Adipose tissue (tissue), 3 donors: Measurements from ENCODE around the gene SDHB. TPM values are rescaled to one million over a fixed set of nuclear protein-coding genes. Genes with fewer than 3 reads are reported as not detected.
A peak's percentile ranks its signal among the peaks of the same experiment; 100 is the strongest.

Experiments used
- H3K27ac ChIP-seq: one replicate; pipeline ENCODE4 v1.5.1; 2013; ENCODE audit warnings: low read depth, low read length
- WGBS, 3 donors: extraction: QIAGEN DNeasy Blood & Tissue Kit; methylation state at CpG; one replicate each; pipeline ENCODE4 v1.1.7; 2013; 5-methylcytosine and 5-hydroxymethylcytosine counted together
- polyA plus RNA-seq, 3 donors: library from polyadenylated mRNA; stranded (reverse); fragments of 200-250 nt; gene quantifications; one replicate each; pipeline ENCODE4 v1.2.3, GENCODE V29; 2013
- donor health status: healthy with polysubstance abuse.
- donor health status: Bipolar disorder and iron deficiency.
- donor health status: healthy.

SDHB gene
- polyA plus RNA-seq: 100 to 1,000 TPM in 2 of 3 donors, 10 to 100 TPM in 1; 79.6 to 164 (median 122) TPM

DNA sequence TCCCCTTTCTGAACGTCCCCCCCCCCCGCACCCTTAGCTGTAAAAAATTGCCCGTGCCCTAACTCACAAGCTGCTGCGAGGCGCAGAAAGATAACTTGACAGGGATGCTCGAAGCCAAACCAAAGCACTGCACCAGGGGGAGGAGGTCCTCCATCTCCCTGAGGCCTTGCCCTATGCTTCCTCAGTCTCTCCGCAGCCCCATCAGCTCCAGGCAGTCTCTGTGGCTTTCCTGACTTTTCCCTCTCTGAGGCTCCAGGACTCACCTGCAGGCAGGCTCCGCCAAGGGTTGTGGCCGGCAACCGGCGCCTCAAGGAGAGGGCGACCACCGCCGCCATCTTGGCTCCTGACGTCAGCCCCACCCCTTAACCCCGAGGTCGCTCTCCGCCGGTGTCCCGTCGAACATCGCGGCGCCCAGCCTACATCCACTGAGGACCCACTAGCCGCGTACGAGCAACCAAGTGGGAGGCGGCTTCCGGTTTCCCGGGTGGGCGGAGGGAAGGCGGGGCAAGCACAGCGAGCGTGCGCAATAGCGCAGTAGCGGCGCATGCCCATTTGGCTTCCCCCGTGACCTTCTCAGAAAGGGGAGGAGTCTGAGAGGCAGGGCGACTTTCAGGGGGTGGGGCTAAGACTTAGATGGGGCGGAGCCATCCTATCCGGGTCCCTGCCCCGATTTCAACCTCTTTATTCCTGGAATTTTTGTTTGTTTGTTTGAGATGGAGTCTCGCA lies at the start of gene SDHB:
Gene SDHB, minus strand, starts transcription at position 348 of the 726 bp plus-strand sequence. Its CDS starts 13 bp downstream, at position 335.
- peak within 1 kb of the TSS; percentile 57 for H3K27ac ChIP-seq
- WGBS, 3 donors: 0% methylated on average over 44 of the region's 44 CpGs

DNA sequence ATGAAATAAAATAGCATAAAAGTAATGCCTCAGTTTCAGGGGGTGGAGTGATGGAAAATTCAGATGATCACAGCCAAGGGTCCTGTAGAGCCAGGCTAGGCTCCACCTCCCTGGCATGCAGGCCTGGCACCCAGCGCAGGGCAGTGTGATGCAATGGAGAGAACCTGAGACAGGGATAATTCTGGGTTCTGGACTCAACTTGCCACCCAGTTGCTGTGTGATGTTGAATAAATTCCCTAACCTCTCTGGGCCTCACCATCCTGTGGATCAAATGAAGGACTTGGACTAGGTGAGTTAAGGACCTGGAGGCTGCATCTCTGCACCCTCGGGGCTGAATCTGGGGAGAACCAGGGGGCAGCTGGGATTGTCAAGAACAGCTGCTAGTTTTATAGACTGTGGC lies 48.4 kb upstream of the SDHB start:
- H3K27ac ChIP-seq: no peak overlapping the region
- WGBS, 3 donors: 79 to 91% (median 80%) methylated on average over 2 of the region's 2 CpGs

DNA sequence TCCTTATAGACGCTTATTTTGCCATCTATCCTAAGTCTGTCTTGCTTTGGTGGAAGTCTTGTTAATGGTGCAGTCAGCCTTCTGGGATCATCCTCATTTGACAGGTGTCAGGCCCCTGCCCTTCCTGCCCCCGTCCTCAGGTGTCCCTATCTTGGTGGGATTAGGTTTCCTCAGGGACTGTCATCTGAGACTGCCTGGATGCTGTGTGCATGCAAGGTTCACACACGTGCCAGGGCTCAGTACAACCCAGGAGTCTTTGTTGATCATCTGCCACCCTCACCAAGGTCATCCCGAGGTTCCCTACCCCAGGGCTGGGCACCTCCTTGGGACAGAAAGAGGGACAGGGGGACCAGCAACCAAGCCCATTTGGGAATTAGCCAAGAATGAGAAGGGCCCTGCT lies 47.4 kb upstream of the SDHB start:
- no peak overlapping the region for H3K27ac ChIP-seq

DNA sequence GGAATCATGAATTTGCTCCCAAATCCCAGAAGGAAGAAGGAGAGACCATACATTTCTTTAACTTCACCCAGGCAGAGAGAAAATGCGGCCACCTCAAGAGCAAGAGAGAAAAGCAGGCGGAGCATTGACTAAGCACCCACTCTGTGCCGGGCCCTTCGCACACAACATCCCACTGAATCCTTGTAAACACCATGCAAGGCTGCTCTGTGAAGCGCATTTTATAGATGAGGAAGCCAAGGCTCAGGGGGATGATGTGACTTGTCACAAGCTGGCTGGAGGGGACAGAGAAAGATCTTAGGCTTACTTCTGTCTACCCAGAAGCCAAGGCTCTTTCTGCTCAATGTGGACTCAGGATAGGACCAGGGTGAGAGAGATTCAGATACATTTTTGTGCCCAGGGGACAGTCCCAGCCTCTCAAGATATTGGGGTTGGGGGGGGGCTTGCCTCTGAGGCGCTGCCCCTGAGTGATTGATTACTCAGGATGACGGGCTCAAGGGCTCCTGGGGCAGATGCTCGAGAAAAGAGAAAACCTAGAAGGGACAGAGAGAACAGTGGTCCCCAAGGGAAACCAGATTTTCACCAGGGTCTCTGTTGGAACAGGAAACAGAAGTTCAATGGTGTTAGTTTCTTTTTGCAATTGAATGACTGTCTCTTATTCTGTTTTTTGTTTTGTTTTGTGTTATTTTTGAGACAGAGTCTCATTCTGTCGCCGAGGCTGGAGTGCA lies 45.9 kb upstream of the SDHB start:
- H3K27ac ChIP-seq: no peak overlapping the region
- WGBS, 3 donors: 65 to 86% (median 67%) methylated on average over 10 of the region's 10 CpGs

More for the DNA sequence above, 47.4 kb upstream of the SDHB start:
- WGBS, 3 donors: 63 to 73% (median 71%) methylated on average over 4 of the region's 4 CpGs

DNA sequence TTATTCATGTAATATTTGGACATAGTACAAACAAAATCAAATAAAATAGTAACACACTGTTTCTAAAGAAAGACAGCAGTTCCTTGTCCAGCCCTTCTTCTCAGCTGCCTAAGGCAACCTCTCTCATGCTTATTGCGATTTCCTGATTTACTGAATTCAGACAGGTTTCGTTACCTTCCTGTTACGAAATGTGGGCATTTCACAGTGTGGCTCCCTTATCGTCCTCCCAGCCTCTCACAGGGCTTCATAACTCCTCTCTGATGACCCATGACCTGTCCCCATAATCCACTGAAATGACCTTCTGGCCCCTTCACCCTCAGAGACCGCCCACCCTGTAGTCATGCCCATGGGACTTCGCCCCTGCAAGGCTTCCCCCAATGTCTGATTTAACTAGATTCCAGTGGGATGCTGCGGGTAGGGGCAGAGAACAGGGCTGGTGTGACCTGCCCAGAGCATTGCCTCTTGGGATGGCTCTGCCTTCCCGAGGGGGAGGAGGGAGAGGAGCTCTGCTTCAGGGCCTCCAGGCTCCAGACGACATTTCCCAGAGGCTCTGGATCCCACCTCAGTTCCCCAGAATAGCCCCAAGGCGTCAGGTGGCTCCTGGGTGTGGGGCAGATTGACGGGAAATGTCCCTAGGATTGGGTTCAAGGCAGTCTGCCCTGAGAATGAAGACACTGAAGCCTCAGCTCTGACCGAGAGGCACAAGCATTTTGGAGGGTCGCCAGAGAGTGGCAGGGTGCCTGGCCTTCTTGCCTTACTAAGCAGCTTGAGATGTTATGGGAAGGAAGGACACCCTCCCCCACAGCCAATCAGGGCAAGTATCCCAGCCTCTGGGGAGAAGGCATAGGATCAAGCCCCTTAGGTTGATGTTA lies 44.9 kb upstream of the SDHB start:
- H3K27ac ChIP-seq: no peak overlapping the region
- 50 to 73% (median 50%) methylated on average over 13 of the region's 13 CpGs for whole genome bisulfite sequencing, 3 donors

DNA sequence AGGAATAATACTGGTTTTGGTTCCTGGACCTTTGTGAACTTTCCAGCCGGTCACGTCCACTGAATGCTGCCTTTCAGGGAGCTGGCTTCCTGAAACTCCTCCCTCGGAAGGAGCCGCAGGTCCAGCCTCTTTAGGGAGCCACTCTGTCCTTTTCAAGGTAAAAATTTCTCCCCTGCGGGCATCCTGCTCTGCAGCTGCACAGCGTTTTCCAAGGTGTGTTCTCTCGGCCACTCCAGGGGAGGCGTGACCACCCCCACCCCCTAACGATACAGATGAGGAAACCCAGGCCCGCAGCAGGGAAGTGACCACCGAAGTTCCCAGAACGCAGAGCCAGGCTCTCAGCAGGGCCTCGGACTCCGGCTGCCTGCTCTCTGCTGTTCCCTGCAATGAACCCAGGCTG lies 44.0 kb upstream of the SDHB start:
- 26 to 62% (median 40%) methylated on average over 14 of the region's 14 CpGs for WGBS, 3 donors
- H3K27ac ChIP-seq: no peak overlapping the region

DNA sequence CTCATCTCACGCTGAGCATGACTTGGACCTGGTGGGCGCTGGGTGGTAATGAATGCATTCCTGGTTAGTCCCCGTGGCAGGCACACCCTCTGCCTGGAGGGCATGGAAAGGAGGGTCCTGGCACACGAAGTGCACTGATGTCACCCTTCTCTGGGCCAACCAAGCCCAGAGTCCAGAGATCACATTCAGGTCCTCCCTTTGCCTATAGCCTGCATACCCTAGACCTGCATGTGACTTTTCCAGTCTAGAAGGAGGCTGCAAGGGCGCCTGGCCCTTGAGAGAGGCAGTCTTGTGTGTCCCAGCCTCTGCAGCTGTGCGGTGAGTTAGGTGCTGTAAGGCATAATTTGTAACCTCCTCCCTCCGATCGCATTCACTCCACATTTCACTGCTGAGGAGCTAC lies 43.3 kb upstream of the SDHB start:
- no peak overlapping the region for H3K27ac ChIP-seq
- WGBS, 3 donors: 71 to 84% (median 82%) methylated on average over 8 of the region's 8 CpGs

DNA sequence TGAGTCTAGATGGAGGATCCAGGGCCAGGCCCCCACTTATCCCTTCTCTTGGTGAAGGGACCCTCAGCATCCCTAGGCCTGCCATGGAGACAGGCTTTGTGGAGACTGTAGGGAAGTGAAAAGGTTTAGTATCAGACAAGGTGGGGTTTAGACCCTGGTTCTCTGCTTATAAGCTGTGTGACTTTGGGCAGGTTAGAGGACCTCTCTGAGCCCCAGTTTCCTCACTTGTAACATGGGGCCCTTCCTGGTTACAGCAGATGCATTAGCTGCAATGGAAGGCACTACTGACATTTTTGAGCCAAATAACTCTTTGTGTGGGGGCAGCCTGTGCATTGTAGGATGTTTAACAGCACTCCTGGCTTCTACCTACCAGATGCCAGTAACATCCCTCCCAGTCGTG lies 42.8 kb upstream of the SDHB start:
- H3K27ac ChIP-seq: no peak overlapping the region

DNA sequence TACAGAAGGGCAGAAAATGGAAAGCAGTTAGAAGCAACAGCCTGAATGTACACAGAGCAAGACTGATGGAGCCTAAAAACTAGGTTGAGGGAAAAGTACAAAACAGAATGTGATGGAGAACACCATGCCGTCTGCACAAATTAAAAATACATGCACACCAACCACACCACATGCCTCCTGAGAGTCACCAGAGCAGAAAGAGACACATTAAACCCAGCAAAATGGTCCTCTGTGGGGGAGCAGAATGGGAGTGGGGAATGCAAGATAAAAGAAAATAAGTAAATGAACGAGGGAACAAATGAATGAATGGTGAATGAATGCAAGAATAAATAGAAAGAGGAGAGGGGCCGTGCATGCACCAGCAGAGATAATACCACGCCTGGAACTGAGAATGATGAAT lies 41.3 kb upstream of the SDHB start:
- 36 to 72% (median 53%) methylated on average over 4 of the region's 4 CpGs for WGBS, 3 donors

More for the DNA sequence above, 42.8 kb upstream of the SDHB start:
- 0 to 62% (median 37%) methylated on average over 1 of the region's 1 CpG for WGBS, 3 donors

DNA sequence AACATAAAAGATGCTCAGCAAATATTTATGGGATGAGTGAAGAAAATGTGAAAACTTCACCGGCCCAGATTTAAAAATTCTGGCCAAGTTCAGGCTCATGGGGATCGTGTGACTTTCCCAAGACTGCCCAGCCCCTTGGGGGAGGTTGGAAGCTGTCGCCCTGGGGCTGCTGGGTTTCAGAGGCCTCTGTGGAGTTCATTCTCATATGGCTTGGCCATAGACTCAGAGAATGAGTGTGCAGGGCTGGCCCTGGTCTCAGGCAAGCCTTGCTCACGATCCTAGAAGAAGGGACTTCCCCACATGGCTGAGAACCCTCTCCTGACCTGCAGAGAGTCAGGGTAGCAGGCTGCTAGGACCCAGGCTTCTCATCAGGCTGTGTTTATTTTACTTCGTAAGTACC lies 40.8 kb upstream of the SDHB start:
- no peak overlapping the region for H3K27ac ChIP-seq
- WGBS, 3 donors: 56 to 80% (median 67%) methylated on average over 5 of the region's 5 CpGs

More for the DNA sequence above, 41.3 kb upstream of the SDHB start:
- no peak overlapping the region for H3K27ac ChIP-seq

DNA sequence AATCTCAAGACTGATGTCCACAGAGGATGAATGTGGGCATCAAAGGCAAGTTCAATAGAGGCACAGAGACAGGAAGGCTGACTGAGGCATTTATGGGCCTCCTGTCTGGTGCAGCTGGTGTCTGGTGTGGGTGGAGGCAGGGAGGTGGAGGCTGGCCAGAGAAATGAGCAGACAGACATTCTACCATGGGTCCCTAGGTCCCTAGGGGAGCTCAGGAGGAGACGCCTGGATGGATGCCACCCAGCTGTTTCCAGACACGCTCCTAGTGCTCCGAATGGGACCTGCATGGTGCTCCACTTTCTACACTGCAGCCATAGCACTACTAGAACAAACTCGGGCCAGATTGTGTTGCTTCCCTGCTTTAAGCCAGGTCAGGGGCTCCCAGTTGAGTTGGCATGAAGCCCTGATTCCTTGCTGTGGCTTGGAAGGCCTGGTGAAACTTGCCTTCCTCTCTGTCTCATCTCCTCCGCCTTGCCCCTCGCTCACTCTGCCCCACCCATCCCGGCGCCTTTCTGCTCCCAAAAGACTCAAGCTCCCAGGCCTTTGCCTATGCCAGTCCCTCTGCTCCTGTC lies 40.1 kb upstream of the SDHB start:
- 83 to 93% (median 85%) methylated on average over 8 of the region's 8 CpGs for WGBS, 3 donors
- no peak overlapping the region for H3K27ac ChIP-seq

DNA sequence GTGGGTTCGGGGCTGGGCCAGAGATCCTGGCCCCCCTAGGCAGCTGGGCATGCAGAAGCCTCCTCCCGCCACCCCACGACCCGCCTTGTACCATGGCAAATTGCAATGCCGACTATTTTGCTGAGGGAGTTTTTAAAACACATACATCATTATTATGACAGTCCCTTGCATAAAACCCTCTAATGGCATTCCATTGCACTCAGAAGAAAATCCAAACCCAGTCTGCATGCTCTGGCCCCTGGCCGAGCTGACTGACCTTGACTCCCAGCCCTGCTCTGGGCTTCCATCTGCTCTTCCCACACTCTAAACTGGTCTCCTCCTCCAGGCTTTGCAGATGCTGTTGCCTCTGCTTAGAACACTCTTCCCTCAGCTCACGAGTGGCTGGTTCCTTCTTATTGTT lies 37.4 kb upstream of the SDHB start:
- 63 to 73% (median 66%) methylated on average over 7 of the region's 7 CpGs for WGBS, 3 donors
- H3K27ac ChIP-seq: no peak overlapping the region

DNA sequence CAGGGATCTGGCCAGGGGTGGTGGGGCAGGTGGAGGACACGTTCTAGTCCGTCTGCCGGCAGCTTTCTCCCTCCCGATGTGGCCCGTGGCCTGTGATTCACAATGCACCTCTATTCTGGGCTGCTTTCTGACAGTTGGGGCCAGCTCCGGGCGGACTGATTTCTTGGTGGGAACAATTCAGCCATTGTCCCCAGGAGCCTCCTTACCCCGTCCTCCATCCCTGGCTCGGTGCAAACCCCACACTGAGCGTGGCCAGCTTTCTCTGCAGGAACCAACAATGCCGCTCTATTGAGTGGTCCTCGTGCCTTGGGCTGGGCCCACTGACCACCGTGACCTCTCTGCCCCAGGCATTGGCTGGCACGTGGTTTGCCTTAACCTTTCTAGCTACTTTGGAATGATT lies 35.7 kb upstream of the SDHB start:
- WGBS, 3 donors: 68 to 86% (median 85%) methylated on average over 14 of the region's 14 CpGs
- H3K27ac ChIP-seq: no peak overlapping the region

DNA sequence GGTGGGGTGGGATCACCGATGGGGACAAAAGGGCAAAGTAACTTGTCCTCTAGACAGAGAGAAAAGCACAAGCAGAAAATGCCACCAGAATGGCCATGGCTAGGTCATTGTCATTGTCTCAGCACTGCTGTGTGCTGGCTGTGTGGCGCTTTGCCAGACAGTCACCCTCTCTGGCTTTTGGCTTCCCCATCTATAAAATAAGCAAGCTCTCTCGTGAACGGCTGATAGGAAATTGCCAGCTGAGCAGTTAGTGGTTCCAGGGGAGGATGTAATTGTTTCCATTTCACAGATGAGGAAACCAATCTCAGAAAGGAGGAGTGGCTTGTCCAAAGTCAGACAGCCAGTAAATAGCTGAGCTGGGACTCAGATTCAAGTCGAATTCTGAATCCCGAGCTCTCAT lies 32.9 kb upstream of the SDHB start:
- no peak overlapping the region for H3K27ac ChIP-seq
- WGBS, 3 donors: 58 to 72% (median 68%) methylated on average over 6 of the region's 6 CpGs

DNA sequence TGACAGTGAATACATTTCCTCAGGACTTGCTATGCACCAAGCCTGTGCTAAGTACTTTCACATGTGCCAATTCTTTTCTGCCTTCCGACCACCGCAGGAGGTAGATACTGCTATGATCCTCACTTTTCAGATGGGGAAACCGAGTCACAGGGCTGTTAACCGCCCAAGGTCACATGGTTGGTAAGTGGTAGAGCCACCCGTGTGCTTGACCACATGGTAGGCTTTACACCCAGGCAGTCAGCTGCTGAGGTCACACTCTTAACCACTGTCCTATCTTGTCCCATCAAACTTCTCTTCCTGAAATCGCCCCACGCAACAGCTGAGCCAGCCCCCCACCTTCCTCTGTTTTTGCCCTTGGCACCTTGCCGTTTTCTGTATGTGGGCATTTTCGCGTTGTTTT lies 31.0 kb upstream of the SDHB start:
- 64 to 83% (median 67%) methylated on average over 10 of the region's 10 CpGs for WGBS, 3 donors
- no peak overlapping the region for H3K27ac ChIP-seq

DNA sequence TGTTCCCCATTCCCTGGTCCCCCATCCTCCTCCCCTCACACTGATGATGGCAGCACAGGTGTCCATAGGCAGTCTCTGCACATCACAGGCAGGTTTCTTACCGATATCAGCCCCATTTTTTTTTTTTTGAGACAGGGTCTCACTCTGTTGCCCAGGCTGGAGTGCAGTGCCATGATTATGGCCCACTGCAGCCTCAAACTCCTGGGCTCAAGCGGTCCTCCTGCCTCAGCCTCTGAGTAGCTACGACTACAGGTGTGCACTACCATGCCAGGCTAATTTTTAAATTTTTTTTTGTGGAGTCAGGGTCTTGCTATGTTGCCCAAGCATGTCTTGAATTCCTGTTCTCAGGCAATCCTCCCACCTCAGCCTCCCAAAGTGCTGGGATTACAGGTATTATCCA lies 28.9 kb upstream of the SDHB start:
- WGBS, 3 donors: 91 to 96% (median 94%) methylated on average over 3 of the region's 3 CpGs
- no peak overlapping the region for H3K27ac ChIP-seq

DNA sequence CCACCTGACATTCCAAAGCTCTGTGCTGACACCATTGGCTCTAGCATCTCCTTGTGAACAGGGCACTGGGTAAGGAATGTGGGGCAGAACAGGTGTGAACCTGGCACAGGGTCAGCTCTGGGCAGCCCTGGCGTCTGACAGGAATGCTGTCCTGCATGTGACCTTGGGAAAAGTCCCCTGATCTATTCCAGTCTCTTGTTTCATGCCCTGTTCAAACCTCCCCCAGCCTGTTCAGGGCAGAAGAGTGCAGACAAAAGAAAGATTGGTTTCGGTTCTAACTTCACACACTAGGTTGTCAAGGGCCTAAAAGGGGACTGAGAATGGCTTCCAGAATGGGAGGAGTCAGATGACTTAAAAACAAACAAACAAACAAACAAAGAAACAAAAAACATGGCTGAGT lies 27.6 kb upstream of the SDHB start:
- WGBS, 3 donors: 31 to 90% (median 76%) methylated on average over 2 of the region's 2 CpGs
- no peak overlapping the region for H3K27ac ChIP-seq

DNA sequence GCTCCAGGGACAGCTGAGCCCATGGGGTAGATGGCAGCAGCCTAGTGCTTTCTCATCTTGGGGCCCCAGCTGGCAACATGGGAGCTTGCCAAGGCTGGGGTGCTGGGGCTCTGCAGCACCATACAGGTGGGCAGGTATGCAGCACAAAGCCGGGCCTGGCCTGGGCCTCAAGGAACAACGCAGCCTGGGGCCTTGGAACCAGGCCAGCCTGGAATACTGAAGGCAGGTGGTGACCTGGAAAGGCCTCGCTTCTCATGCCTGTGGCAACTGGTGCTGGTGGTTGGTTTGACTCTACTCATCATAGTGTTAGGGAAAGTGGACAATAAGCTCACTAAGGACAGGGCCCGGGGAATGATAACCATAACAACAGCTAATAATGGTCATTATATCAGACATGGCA lies 27.0 kb upstream of the SDHB start:
- H3K27ac ChIP-seq: no peak overlapping the region
- 30 to 85% (median 85%) methylated on average over 4 of the region's 4 CpGs for WGBS, 3 donors
